ENCODE measurements around the gene BAHCC1. TPM values are rescaled to one million over a fixed set of nuclear protein-coding genes. Genes with fewer than 3 reads are reported as not detected.

BAHCC1 gene
- total and polyA plus RNA-seq, 9 of the 15 experiments (the other 6 are each of a cell fraction or from before 2014, with no cell fraction given) = 0.14 to 26.9 (median 5.0) TPM

DNA sequence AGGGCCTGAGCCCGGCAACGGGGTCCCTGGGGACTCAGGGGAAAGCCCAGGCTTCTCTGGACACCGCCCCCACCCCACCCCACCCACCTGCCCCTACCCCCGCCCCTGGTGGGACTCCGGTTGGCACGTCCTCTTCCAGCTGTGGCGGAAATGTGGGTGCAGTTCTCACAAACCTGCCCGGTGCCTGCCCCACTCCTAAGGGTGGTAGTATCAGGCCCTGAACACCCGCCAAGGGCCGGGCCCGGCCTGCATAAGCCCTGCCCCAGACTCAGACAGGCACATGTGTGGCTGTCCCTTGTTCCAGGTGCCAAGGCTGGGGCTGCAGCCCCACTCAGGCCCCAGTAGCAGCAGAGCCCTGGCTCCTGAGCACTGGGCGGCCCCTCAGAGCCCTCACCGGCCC, 59.2 kb downstream of the BAHCC1 start (continued):
- TF ChIP-seq, protein P1, sequence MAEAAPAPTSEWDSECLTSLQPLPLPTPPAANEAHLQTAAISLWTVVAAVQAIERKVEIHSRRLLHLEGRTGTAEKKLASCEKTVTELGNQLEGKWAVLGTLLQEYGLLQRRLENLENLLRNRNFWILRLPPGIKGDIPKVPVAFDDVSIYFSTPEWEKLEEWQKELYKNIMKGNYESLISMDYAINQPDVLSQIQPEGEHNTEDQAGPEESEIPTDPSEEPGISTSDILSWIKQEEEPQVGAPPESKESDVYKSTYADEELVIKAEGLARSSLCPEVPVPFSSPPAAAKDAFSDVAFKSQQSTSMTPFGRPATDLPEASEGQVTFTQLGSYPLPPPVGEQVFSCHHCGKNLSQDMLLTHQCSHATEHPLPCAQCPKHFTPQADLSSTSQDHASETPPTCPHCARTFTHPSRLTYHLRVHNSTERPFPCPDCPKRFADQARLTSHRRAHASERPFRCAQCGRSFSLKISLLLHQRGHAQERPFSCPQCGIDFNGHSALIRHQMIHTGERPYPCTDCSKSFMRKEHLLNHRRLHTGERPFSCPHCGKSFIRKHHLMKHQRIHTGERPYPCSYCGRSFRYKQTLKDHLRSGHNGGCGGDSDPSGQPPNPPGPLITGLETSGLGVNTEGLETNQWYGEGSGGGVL (CRISPR knock-in tag; IDR thresholded peaks at IDR 0.05) = no peak
- TF ChIP-seq LCOR (CRISPR knock-in tag; IDR thresholded peaks at IDR 0.05) = no peak

DNA sequence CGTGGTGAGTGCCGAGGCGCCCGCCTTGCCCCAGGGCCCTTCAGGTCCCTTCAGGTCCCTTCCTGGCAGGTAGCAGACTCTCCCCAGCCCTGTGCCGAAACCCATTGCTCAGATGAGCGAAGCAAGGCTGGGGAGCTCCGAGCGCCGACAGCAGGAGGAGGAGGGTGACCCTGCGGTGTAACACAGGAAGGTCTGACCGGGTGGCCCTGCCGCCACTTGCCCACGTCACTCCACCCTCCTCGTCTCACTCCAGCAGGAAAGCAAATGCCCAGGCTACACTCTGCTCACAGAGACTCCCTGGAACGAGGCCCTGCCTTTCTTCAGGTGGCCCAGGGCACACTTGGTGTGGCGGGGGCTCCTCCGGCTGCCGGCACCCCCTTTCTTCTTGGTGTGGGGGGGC, 60.1 kb downstream of the BAHCC1 start:
- CTCF ChIA-PET (ENCODE audit: low intra/inter-chr PET ratio) = no interaction called here
- ATAC-seq = no peak
- no peak for FAIRE-seq
- no peaks in the 10 kb centered on the region for H3K9me3 ChIP-seq (replicated peaks; ENCODE audit: control insufficient read depth, insufficient read depth, low read depth, low read length)
- no peaks in the 10 kb centered on the region for H4K20me1 ChIP-seq (replicated peaks; ENCODE audit: control insufficient read depth, insufficient read depth, low read length)
- H3K4me3 ChIP-seq = no peak overlapping the region
- H2AFZ ChIP-seq (ENCODE audit: low read depth, low read length) = no peak overlapping the region
- no peak overlapping the region for H3K4me2 ChIP-seq (ENCODE audit: insufficient read depth, low read length)
- no peak overlapping the region; a peak in 1 of 4 replicates for H3K9ac ChIP-seq (ENCODE audit: insufficient read depth in 1 of 2, low read depth in 2 of 2, low read length in 2 of 2)
- no peaks in the 10 kb centered on the region; the same call in 2 of the 3 replicates for H3K36me3 ChIP-seq (ENCODE audit: control insufficient read depth, insufficient read depth, low read length)
- peaks cover 2 to 74% of the 10 kb centered on the region in 2 experiments; a peak in 3 of 5 replicates for H3K4me1 ChIP-seq (replicated peaks in 1 of 2; ENCODE audit: control insufficient read depth in 2 of 2, insufficient read depth in 2 of 2, low read length in 2 of 2)
- intact Hi-C loops (cut with micrococcal nuclease) = no loop called here
- POLR2A ChIA-PET = no interaction called here
- no peaks in the 10 kb centered on the region for H3K9me1 ChIP-seq (ENCODE audit: control insufficient read depth, insufficient read depth, low read length)
- in situ Hi-C loops (cut with MboI) = no loop called here
- TF ChIP-seq IRF2 (CRISPR knock-in tag; IDR thresholded peaks at IDR 0.05) (no peak), HIVEP1 (CRISPR knock-in tag; IDR thresholded peaks at IDR 0.05) (no peak), ZNF644 (tag; IDR thresholded peaks at IDR 0.05; ENCODE audit: low read depth) (no peak), ZNF780A (CRISPR knock-in tag; IDR thresholded peaks at IDR 0.05) (no peak), STAG1 (CRISPR knock-in tag; IDR thresholded peaks at IDR 0.05; ENCODE audit: borderline replicate concordance) (no peak)
- TF ChIP-seq, protein P2, sequence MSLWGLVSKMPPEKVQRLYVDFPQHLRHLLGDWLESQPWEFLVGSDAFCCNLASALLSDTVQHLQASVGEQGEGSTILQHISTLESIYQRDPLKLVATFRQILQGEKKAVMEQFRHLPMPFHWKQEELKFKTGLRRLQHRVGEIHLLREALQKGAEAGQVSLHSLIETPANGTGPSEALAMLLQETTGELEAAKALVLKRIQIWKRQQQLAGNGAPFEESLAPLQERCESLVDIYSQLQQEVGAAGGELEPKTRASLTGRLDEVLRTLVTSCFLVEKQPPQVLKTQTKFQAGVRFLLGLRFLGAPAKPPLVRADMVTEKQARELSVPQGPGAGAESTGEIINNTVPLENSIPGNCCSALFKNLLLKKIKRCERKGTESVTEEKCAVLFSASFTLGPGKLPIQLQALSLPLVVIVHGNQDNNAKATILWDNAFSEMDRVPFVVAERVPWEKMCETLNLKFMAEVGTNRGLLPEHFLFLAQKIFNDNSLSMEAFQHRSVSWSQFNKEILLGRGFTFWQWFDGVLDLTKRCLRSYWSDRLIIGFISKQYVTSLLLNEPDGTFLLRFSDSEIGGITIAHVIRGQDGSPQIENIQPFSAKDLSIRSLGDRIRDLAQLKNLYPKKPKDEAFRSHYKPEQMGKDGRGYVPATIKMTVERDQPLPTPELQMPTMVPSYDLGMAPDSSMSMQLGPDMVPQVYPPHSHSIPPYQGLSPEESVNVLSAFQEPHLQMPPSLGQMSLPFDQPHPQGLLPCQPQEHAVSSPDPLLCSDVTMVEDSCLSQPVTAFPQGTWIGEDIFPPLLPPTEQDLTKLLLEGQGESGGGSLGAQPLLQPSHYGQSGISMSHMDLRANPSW (CRISPR knock-in tag; IDR thresholded peaks at IDR 0.05) = no peak
- no peak for DNase-seq (ENCODE audit: extremely low read depth in 1 of 4, low spot score in 3 of 4)
- 89% methylated on average over 12 of the region's 18 CpGs for WGBS (ENCODE audit: insufficient coverage, low coverage, missing lambda C conversion rate)
- H3K79me2 ChIP-seq (ENCODE audit: control insufficient read depth, insufficient read depth, low read length) = no peaks in the 10 kb centered on the region
- no peak overlapping the region for H3K27ac ChIP-seq (ENCODE audit: extremely low read depth, low read depth, low read length)
- no TSS peak for BruUV-seq (replicated peaks)
- no peaks in the 10 kb centered on the region for H3K27me3 ChIP-seq (ENCODE audit: control insufficient read depth in 2 of 2, insufficient read depth in 2 of 2, low read length in 2 of 2)
